Suprapubic skin (tissue), 3 donors: ENCODE measurements around the gene CXCL12.

ENCODE experiments used
- EP300 ChIP-seq: sonication (generic); formaldehyde crosslinking; IDR thresholded peaks from one replicate; pipeline ENCODE4 v1.6.1; 2017; ENCODE audit warnings: antibody characterized with exemption
- POLR2A ChIP-seq, 2 donors: fragments of 450-650 bp; IDR thresholded peaks; one replicate each; pipeline ENCODE4 v1.6.1; 2017; ENCODE audit warnings: antibody characterized with exemption in 2 of 2, mild to moderate bottlenecking in 2 of 2, moderate library complexity in 2 of 2
- TF ChIP-seq, protein P1 (sequence below), 2 donors: fragments of 200-600 bp in 1 of 2; fragments of 450-650 bp in 1 of 2; sonication (generic) in 1 of 2; IDR thresholded peaks; one replicate each; pipeline ENCODE4 v1.5.1; 2016 to 2019; ENCODE audit warnings: antibody characterized with exemption in 2 of 2, mild to moderate bottlenecking in 1 of 2, moderate library complexity in 1 of 2

DNA sequence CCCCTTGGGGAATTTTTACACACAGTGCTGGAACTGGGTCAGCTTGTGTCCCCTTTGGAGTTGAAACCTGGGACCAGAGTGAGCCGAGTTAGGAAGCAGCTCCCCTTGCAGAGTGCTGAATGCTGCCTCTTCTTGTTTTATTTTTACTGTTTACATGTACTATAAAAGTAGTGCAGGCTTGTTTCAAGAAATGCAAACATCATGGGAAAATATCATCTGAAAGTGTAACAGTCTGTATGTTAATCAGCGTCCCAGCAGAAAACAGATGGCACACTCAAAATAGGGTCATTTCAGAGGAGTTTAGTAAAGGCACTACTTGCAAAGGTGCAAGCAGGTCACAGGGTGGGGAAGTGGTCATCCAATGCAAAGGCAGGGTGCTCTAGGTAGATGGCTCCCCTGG, 30.1 kb downstream of the CXCL12 start:
- TF ChIP-seq, protein P1, sequence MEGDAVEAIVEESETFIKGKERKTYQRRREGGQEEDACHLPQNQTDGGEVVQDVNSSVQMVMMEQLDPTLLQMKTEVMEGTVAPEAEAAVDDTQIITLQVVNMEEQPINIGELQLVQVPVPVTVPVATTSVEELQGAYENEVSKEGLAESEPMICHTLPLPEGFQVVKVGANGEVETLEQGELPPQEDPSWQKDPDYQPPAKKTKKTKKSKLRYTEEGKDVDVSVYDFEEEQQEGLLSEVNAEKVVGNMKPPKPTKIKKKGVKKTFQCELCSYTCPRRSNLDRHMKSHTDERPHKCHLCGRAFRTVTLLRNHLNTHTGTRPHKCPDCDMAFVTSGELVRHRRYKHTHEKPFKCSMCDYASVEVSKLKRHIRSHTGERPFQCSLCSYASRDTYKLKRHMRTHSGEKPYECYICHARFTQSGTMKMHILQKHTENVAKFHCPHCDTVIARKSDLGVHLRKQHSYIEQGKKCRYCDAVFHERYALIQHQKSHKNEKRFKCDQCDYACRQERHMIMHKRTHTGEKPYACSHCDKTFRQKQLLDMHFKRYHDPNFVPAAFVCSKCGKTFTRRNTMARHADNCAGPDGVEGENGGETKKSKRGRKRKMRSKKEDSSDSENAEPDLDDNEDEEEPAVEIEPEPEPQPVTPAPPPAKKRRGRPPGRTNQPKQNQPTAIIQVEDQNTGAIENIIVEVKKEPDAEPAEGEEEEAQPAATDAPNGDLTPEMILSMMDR (IDR thresholded peaks at IDR 0.05): no peak
- no peak for TF ChIP-seq EP300
- no peak for TF ChIP-seq POLR2A (IDR thresholded peaks at IDR 0.05)
